ENCODE data around the gene TRIM44.

Gene TRIM44

DNA sequence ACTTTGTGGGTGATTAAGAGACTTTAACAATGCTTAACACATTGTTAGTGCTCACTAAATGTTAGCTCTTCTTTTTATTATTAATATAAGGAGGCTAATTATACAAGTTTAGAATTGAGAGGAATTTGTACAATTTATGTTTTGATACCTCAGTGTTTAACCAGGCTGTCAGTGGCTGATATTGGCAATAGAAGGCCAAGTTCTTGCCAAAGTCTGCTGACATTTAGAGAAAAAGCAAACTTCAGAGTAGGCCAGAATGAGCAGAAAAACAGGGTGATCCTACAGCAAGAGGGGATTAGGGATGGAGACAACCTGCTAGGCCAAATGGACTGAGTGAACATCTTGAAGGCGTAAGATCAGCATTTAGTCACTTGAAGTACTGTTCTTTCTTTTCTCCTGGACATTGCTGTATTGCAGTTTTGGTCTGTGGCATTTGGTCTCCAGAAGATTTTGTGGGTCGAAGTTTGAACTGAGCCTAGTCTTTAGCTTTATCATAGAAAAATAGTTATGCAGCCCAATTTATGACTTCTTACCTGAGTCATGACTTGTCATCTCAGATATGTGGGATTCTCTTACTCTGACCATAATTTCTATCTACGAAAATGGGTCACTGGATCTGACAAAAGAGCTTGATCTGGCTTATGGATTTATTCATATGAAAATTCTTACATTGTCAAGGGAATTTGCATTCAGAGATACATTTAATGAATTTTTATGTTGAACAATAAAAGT, 9.0 kb downstream of the TRIM44 start:
- H3K4me1 Mint-ChIP-seq (ENCODE audit: low read depth), result peaks cover 1% of the 10 kb centered on the region
- DNase-seq (ENCODE audit: low spot score), result no peak
- H3K4me3 Mint-ChIP-seq, result no peak overlapping the region

DNA sequence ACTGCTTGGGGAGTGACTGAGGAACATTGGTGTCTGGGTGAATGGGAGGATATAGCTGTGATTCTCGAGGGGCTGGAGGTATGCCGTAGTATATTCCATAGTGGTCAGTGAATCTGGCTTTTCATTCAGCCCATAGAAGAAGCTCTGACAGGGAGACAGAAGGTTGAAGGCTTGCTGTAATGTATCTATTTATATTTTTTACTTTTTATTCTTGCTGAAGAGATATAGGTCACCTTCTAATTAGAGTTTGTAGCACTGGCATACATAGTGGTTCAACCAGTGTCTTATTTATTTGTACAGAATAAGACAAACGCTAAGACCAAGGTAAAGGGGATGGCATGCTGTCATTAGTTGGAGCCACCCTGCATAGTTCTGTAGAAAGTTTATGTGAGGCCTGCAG, 10.0 kb downstream of the TRIM44 start:
- no peaks in the 10 kb centered on the region for H3K9me3 Mint-ChIP-seq
- no peak for DNase-seq (ENCODE audit: low spot score)
- H3K36me3 Mint-ChIP-seq (ENCODE audit: low read depth), result peaks cover 11% of the 10 kb centered on the region
- no peak overlapping the region for H3K4me3 Mint-ChIP-seq
- peaks cover 1% of the 10 kb centered on the region for H3K4me1 Mint-ChIP-seq (ENCODE audit: low read depth)
- no peak overlapping the region for H3K27ac Mint-ChIP-seq
- no peaks in the 10 kb centered on the region for H3K27me3 Mint-ChIP-seq (ENCODE audit: low read depth)

More for the DNA sequence above, 9.0 kb downstream of the TRIM44 start:
- peaks cover 4% of the 10 kb centered on the region for H3K9me3 Mint-ChIP-seq
- no peaks in the 10 kb centered on the region for H3K27me3 Mint-ChIP-seq (ENCODE audit: low read depth)
- no peak overlapping the region for H3K27ac Mint-ChIP-seq
- H3K36me3 Mint-ChIP-seq (ENCODE audit: low read depth), result peaks cover 15% of the 10 kb centered on the region

DNA sequence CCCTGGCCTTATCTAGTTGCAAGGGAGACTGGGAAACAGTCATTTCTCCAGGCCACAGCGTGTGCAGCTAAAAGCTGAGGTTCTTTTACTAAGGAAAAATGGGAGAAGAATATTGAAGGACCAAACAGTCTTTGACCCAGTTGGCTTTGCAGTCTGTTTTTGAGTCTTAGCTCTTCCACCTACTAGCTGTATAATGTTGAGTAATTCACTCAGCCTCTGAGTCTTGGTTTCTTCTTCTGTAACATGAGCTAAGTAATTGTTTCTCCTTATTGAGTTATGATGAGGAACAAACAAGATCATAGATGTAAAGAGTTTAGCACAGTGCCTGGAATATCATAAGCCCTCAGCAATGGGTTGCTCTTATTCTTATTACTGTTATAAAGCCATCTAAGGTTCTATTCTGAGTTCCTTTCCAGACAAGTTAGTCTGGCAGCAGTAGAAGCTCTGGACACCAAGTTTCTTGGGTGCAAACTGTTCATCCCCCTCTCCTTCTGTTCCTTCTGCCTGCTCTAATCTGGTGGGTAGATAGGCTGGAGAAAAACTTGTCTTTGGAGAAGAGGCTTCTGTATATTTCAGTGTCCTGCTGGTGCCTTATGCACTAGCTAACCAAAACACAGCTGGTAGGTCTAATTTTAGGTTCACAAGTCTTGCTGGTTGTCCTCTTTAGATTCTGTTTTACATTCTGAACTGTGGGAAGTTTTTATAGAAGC, 13.5 kb downstream of the TRIM44 start:
- peaks cover 4% of the 10 kb centered on the region for H3K4me1 Mint-ChIP-seq (ENCODE audit: low read depth)
- no peak for DNase-seq (ENCODE audit: low spot score)
- no peaks in the 10 kb centered on the region for H3K9me3 Mint-ChIP-seq
- no peak overlapping the region for H3K27ac Mint-ChIP-seq
- H3K4me3 Mint-ChIP-seq, result no peak overlapping the region
- no peaks in the 10 kb centered on the region for H3K27me3 Mint-ChIP-seq (ENCODE audit: low read depth)
- no peaks in the 10 kb centered on the region for H3K36me3 Mint-ChIP-seq (ENCODE audit: low read depth)

DNA sequence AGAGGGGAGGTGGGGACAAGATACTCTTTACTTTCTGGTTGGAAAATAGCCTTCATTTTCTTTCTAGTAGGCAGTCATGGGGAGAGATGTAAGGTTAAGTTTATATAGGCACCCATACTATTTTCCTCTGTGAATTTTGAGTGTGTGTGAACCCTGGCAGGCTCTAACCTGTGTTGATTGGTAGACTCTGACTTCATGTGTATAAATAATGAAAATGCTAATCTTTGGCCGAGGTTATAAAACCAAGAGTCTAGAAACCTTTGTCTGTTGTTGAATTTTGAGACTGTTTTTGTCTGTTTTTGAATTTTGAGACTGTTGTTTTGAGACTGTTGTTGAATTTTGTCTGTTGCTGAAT, 14.0 kb downstream of the TRIM44 start:
- no peaks in the 10 kb centered on the region for H3K36me3 Mint-ChIP-seq (ENCODE audit: low read depth)
- no peak overlapping the region for H3K4me3 Mint-ChIP-seq
- no peak overlapping the region for H3K27ac Mint-ChIP-seq
- H3K4me1 Mint-ChIP-seq (ENCODE audit: low read depth), result peaks cover 8% of the 10 kb centered on the region
- no peaks in the 10 kb centered on the region for H3K9me3 Mint-ChIP-seq
- DNase-seq (ENCODE audit: low spot score), result no peak
- no peaks in the 10 kb centered on the region for H3K27me3 Mint-ChIP-seq (ENCODE audit: low read depth)

DNA sequence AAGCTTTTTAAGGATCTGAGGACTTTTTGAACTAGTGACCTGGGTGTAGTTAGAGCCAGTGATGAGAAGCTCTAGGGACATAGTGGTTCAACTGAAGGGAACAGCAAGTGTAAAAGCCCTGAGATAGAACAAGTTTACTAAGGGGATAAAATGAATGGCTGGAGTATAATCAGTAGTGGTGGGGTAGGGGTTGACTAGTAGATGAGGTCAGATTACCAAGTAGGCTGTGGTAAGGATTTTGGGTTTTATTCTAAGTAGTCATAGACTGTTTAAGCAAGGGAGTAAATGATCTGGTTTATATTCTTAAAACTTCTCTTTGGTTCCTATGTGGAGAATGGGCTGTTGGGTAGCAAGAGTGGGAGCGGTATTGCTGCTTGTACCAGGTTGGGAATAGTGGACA, 15.3 kb downstream of the TRIM44 start:
- Mint-ChIP-seq H3K27ac (no peak overlapping the region), H3K4me1 (ENCODE audit: low read depth) (peaks cover 7% of the 10 kb centered on the region), H3K27me3 (ENCODE audit: low read depth) (no peaks in the 10 kb centered on the region), H3K36me3 (ENCODE audit: low read depth) (no peaks in the 10 kb centered on the region), H3K4me3 (no peak overlapping the region), H3K9me3 (no peaks in the 10 kb centered on the region)
- no peak for DNase-seq (ENCODE audit: low spot score)

DNA sequence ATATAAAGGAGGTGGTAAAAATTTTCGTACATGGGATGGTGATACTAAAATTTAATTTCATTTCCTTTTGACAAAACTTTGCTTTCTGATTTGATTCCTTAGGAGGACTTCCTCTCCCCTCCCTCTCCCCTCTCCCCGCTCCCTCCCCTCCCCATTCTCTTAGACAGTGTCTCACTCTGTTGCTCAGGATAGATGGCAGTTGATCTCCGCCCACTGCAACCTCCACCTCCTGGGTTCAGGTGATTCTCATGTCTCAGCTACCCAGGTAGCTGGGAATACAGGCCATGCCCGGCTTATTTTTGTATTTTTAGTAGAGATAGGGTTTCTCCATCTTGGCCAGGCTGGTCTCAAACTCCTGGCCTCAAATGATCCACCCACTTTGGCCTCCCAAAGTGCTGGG, 15.9 kb downstream of the TRIM44 start:
- peaks cover 7% of the 10 kb centered on the region for H3K4me1 Mint-ChIP-seq (ENCODE audit: low read depth)
- no peaks in the 10 kb centered on the region for H3K36me3 Mint-ChIP-seq (ENCODE audit: low read depth)
- no peak overlapping the region for H3K27ac Mint-ChIP-seq
- no peaks in the 10 kb centered on the region for H3K9me3 Mint-ChIP-seq
- H3K4me3 Mint-ChIP-seq, result no peak overlapping the region
- H3K27me3 Mint-ChIP-seq (ENCODE audit: low read depth), result no peaks in the 10 kb centered on the region
- DNase-seq (ENCODE audit: low spot score), result no peak

DNA sequence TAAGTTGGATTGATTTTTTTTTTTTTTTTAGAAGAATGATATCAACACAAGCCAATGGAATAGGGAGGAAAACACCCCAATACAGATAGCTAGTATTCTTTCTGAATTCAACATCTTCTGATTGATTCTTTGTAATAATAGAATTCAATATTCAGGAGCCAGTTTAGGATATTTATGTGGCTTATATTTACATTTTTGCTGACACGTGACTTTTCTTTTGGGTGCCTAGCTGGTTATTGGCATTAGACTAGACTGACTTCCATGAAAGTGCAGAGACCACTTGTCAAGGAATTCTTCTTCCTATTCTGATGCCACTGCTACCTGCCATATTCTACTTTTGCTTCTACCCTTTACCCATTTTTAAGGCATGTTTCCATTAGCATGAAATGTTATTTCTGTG, 16.4 kb downstream of the TRIM44 start:
- DNase-seq (ENCODE audit: low spot score), result no peak
- no peaks in the 10 kb centered on the region for H3K36me3 Mint-ChIP-seq (ENCODE audit: low read depth)
- no peaks in the 10 kb centered on the region for H3K9me3 Mint-ChIP-seq
- H3K27ac Mint-ChIP-seq, result no peak overlapping the region
- peaks cover 7% of the 10 kb centered on the region for H3K4me1 Mint-ChIP-seq (ENCODE audit: low read depth)
- H3K27me3 Mint-ChIP-seq (ENCODE audit: low read depth), result no peaks in the 10 kb centered on the region
- no peak overlapping the region for H3K4me3 Mint-ChIP-seq

DNA sequence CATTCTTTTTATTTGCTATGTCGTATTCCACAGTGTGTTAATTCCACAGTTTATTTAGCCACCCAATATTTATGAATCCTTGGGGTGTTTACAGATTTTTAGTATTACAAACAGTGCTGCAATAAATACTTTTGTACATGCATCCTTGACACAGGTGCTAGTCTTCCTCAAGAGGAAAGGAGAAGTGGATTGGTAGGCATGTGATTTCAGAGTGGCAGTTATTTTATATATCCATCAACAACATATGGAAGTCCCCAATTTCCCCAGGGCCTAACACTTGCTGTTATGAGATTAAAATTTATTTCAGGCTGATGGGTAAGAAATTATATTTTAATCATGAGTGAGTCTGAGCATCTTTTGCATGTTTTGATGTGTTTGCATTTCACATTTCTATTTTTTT, 17.9 kb downstream of the TRIM44 start:
- DNase-seq (ENCODE audit: low spot score), result no peak
- Mint-ChIP-seq H3K27me3 (ENCODE audit: low read depth) (no peaks in the 10 kb centered on the region), H3K9me3 (no peaks in the 10 kb centered on the region), H3K36me3 (ENCODE audit: low read depth) (peaks cover 2% of the 10 kb centered on the region), H3K4me3 (no peak overlapping the region), H3K27ac (no peak overlapping the region), H3K4me1 (ENCODE audit: low read depth) (peaks cover 7% of the 10 kb centered on the region)

DNA sequence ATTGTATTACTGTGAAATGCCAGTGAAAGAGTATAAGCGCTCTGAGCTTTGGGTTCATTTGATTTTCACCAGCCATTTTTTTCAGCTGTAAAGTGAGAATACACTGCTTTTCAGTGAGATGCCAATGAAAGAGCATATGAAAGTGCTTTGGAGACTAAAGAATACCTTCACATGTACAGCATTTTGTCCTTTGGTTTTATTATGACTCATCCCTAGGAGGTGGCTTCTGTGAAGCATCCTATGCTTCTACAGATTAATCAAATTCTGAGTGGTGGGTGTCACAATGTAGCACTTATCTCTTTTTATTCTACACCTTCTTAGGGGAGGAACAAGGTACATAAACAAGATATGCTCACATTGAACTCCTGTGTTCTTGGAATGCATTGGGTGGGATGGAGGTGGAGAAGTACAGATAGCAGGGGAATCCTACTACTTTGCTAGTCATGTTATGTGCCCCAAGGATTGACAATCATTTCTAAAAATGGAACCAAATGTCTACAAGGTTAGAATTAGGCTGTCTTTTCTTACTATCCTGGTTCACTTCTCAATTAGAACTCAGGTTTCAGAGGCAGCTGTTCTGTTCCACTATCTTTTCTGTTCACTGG, 18.7 kb downstream of the TRIM44 start:
- peaks cover 7% of the 10 kb centered on the region for H3K4me1 Mint-ChIP-seq (ENCODE audit: low read depth)
- H3K4me3 Mint-ChIP-seq, result no peak overlapping the region
- no peak overlapping the region for H3K27ac Mint-ChIP-seq
- DNase-seq (ENCODE audit: low spot score), result no peak
- H3K27me3 Mint-ChIP-seq (ENCODE audit: low read depth), result no peaks in the 10 kb centered on the region
- no peaks in the 10 kb centered on the region for H3K9me3 Mint-ChIP-seq
- peaks cover 4% of the 10 kb centered on the region for H3K36me3 Mint-ChIP-seq (ENCODE audit: low read depth)

DNA sequence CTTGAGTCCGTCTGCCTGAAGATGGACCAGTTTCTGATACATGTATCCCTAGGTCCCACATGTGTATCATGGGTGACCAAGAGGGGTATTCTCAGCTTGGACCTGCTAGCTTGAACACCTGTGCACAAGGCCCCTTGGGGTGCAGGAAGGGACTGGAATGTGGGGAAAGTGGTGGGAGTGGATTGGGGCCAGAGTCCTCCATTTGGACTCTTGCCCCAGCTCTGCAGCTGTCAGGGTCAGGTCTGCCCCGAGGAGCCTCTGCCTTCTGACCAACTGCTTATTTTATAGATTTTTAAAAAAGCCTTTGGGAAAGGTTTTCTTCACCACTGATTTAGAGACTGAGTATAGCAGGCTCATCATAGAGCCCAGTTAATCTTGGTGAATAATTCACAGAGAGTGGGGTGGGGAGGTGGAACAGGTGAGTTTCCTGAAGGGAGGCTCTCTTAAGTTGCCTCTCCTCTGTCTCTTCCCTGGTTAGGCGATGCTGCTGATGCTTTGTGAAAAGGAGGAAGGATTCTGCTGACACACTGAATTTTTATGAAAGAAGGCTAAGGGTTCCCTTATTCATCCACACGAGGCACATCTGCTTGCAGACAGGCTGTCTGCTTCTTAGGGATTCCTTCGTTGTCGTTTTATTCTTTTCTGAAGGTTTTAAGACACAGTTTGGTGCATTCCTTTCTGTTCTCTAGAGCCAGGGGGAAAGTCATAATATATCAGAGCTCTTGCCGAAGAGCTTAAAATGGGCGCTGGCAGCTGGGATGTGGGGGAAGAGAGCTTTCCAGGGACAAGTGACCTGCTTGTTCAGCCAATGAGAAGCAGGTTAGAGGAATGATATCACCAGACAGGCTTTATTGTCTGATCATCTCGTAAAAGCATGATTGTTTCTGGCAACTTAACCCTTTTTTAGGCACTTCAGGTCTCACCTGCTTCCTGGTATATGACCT, 19.9 kb downstream of the TRIM44 start:
- no peak overlapping the region for H3K4me3 Mint-ChIP-seq
- no peak overlapping the region for H3K27ac Mint-ChIP-seq
- H3K9me3 Mint-ChIP-seq, result no peaks in the 10 kb centered on the region
- H3K27me3 Mint-ChIP-seq (ENCODE audit: low read depth), result no peaks in the 10 kb centered on the region
- peaks cover 7% of the 10 kb centered on the region for H3K4me1 Mint-ChIP-seq (ENCODE audit: low read depth)
- H3K36me3 Mint-ChIP-seq (ENCODE audit: low read depth), result peaks cover 8% of the 10 kb centered on the region
- DNase-seq (ENCODE audit: low spot score), result no peak

DNA sequence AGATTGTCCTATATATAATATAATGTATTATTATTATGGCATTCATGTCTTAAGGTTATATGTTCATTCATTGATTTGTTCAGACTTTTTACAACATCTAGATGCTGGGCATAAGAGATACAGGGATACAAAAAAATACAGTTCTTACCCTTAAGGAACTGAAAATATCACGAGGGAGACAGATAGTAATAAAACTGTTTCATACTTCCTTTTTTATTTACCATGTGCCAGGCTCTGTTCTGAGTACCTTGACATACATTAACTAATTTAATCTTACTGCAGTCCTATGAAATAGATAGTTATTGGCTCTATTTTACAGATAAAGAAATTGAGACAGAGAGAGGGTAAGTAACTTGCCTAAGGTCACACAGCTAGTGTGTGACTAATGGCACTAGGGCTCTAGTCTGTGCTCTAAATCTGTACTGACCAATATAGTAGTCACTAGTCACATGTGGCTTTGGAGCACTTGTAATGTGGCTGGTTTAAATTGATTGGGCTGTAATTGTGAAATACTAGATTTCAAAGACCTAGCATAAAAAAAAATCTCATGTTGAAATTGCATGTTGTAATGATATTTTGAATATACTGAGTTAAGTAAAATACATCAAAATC, 21.3 kb downstream of the TRIM44 start:
- no peak overlapping the region for H3K4me3 Mint-ChIP-seq
- DNase-seq (ENCODE audit: low spot score), result no peak
- peaks cover 7% of the 10 kb centered on the region for H3K4me1 Mint-ChIP-seq (ENCODE audit: low read depth)
- H3K27ac Mint-ChIP-seq, result no peak overlapping the region
- no peaks in the 10 kb centered on the region for H3K9me3 Mint-ChIP-seq
- peaks cover 8% of the 10 kb centered on the region for H3K36me3 Mint-ChIP-seq (ENCODE audit: low read depth)
- no peaks in the 10 kb centered on the region for H3K27me3 Mint-ChIP-seq (ENCODE audit: low read depth)

DNA sequence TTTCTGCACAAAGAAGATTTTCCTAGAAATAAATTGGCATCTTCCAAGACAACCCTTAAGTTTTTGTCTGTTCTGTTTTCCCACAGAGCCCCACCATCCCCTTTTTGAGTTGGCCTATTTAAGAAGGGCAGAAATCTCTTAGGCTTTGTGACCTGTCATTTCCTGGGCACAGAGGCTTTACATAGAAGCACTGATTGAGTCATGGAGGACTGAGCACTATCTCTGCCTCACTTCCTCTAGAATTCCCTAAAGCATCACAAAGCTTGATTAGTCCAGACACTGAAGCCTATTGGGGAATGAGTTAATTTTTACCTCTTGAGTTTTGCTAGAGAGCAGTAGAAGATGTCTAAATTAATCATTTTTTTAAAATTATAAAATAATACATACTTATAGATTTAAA, 25.4 kb downstream of the TRIM44 start:
- H3K4me3 Mint-ChIP-seq, result no peak overlapping the region
- H3K27ac Mint-ChIP-seq, result no peak overlapping the region
- H3K36me3 Mint-ChIP-seq (ENCODE audit: low read depth), result peaks cover 8% of the 10 kb centered on the region
- H3K27me3 Mint-ChIP-seq (ENCODE audit: low read depth), result no peaks in the 10 kb centered on the region
- no peaks in the 10 kb centered on the region for H3K9me3 Mint-ChIP-seq
- DNase-seq (ENCODE audit: low spot score), result no peak
- H3K4me1 Mint-ChIP-seq (ENCODE audit: low read depth), result no peaks in the 10 kb centered on the region

DNA sequence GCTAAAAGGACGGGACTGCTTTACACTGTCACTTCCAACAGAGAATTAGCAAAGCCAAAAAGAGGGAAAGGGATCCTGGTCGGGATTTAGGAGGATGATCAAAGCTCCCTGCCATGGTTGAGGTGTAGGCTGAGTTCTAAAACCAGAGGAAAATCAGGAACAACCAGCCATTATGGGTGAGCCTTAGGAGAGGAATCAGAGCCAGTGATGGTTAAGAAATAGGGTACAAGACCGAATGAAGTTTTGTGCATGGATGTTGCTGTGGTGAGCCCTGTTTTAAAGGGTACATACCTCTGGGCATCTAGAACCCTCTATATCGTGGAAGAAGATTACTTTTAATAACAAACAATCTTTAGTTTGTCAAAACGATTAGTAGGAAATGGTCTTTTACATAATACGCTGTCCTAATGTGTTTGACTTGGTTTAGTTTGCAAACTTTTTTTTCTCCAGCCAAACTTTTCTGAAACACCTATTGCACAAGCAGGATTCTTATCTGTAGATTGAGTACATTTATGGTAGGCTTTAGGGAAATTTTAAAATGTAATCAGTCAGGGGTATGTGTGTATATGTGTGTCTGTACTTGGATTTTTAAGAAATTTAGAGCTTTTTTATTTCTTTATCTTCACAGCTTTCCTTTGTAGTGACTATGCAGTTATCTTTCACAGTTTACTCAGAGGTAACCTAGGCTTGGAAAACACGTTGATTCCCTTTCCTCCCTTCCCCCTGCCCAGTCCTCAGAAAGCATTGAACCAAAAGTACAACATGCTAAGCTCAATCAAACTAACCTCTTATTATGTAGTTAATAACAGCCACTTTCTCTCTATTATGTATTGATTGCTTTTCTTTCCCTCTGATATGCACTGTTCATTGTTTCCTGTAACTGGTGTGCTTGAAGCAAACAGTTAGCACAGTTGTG, 26.8 kb downstream of the TRIM44 start:
- Mint-ChIP-seq H3K4me1 (ENCODE audit: low read depth) (no peaks in the 10 kb centered on the region), H3K9me3 (no peaks in the 10 kb centered on the region), H3K27me3 (ENCODE audit: low read depth) (no peaks in the 10 kb centered on the region), H3K27ac (no peak overlapping the region), H3K4me3 (no peak overlapping the region), H3K36me3 (ENCODE audit: low read depth) (peaks cover 8% of the 10 kb centered on the region)
- DNase-seq (ENCODE audit: low spot score), result no peak

Data from T-helper 2 cell treated with Interferon-gamma antibody and Interleukin-4, amounts not matched to agents 5 μg/mL and 100 μg/mL, for 36 hours (primary cell).